ENCODE measurements around the gene GTPBP1.

DNA sequence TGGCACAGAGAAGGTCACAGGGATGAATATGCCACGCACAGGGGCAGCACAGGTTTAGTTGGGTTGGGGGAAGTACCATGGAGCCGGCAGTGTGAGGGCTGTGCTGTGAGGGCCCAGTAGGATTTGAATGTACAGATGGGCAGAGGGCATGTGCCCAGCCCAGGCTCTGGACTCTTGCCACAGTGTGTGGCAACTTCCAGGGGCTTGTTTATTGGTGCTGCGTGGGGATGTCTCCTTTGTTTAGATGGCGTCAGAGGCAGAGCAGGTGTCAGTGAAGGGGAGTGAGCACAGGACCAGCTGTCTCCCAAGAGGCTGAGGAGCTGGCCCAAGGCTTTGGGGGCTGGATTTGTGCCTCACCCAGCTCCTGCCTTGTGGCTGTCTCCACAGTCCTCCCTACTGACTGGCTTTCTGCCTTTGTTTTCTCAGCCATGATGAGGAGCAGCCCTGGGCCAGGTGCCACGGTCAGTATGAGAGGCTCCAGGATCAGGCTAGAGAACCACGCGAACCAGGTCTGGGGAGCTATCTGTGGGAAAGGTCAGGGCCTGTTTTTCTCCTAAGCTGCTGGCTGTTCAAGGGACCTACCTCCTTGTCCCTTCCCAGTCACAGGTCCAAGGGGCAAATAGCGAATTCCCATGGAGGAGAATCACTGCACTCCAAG is 28.1 kb downstream of the GTPBP1 start:
- TF ChIP-seq, protein P1, sequence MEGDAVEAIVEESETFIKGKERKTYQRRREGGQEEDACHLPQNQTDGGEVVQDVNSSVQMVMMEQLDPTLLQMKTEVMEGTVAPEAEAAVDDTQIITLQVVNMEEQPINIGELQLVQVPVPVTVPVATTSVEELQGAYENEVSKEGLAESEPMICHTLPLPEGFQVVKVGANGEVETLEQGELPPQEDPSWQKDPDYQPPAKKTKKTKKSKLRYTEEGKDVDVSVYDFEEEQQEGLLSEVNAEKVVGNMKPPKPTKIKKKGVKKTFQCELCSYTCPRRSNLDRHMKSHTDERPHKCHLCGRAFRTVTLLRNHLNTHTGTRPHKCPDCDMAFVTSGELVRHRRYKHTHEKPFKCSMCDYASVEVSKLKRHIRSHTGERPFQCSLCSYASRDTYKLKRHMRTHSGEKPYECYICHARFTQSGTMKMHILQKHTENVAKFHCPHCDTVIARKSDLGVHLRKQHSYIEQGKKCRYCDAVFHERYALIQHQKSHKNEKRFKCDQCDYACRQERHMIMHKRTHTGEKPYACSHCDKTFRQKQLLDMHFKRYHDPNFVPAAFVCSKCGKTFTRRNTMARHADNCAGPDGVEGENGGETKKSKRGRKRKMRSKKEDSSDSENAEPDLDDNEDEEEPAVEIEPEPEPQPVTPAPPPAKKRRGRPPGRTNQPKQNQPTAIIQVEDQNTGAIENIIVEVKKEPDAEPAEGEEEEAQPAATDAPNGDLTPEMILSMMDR (IDR thresholded peaks at IDR 0.05; ENCODE audit: low read length): no peak
- no peak for TF ChIP-seq EZH2 (optimal IDR thresholded peaks at IDR 0.05; ENCODE audit: low read depth, low read length)

All from MM.1S (cell line).